Right lung (tissue), 10 donors: Measurements from ENCODE around the gene TLR3. TPM values are rescaled to one million over a fixed set of nuclear protein-coding genes. Genes with fewer than 3 reads are reported as not detected.
A peak's percentile ranks its signal among the peaks of the same experiment; 100 is the strongest.
"Not testable (repeated sequence)": the region's sequence is repeated elsewhere in the genome, so short reads cannot be mapped to it uniquely, and the experiment has no call there.

Source experiments
- DNase-seq, 2 donors: peaks; one replicate each; pipeline ENCODE4 v3.0.0-alpha.2; 2013
- long read RNA-seq, 8 donors: transcript quantifications; one replicate each; lab custom pipeline, GENCODE V29; 2026
- polyA plus RNA-seq, 5 donors: library from polyadenylated mRNA; unstranded; fragments of 120-200 nt; gene quantifications; one replicate each; pipeline versions ENCODE4 v1.2.1 to v1.2.3, GENCODE V29; 2013; ENCODE audit warnings: inconsistent platforms in 1 of 5, low replicate concordance in 1 of 5; ENCODE audit not compliant: insufficient read length in 5 of 5, insufficient read depth in 1 of 5

The TLR3 gene
- 10 to 100 TPM in 3 of 5 donors, 1 to 10 TPM in 2; 8.6 to 13.6 (median 13.1) TPM for polyA plus RNA-seq
- long read RNA-seq, donor 1: 0 reads
- long read RNA-seq, donor 2, full-length matches to known transcripts: 2 of 2 reads
- long read RNA-seq, donor 2, partial matches to known transcripts: 0 of 2 reads
- long read RNA-seq, donor 2, other reads (novel, unspliced or antisense): 0 of 2 reads
- long read RNA-seq, donor 3, full-length matches to known transcripts: 2 of 2 reads
- long read RNA-seq, donor 3, partial matches to known transcripts: 0 of 2 reads
- long read RNA-seq, donor 3, other reads (novel, unspliced or antisense): 0 of 2 reads
- long read RNA-seq, donor 4: 0 reads
- long read RNA-seq, donor 5, full-length matches to known transcripts: 2 of 7 reads
- long read RNA-seq, donor 5, partial matches to known transcripts: 5 of 7 reads
- long read RNA-seq, donor 5, other reads (novel, unspliced or antisense): 0 of 7 reads
- long read RNA-seq, donor 6, full-length matches to known transcripts: 2 of 2 reads
- long read RNA-seq, donor 6, partial matches to known transcripts: 0 of 2 reads
- long read RNA-seq, donor 6, other reads (novel, unspliced or antisense): 0 of 2 reads
- long read RNA-seq, donor 7: 0 reads
- long read RNA-seq, donor 8, partial matches to known transcripts: 0 of 1 reads
- long read RNA-seq, donor 8, other reads (novel, unspliced or antisense): 0 of 1 reads

GRCh38 chr4:186068581-186069348, at the start of gene TLR3:
Gene TLR3, plus strand, starts transcription at chr4:186069156. Its CDS starts 7,464 bp downstream, at chr4:186076620.
- DNase-seq: peak; percentile 53 to 61

- no peak for DNase-seq
Observed at GRCh38 chr4:186019269-186019668, 49.7 kb upstream of the TLR3 start.

- DNase-seq: no peak
Observed at GRCh38 chr4:186020106-186020792, 48.7 kb upstream of the TLR3 start.

- DNase-seq: no peak
Observed at GRCh38 chr4:186020793-186021407, 48.1 kb upstream of the TLR3 start.

GRCh38 chr4:186021461-186022167, 47.3 kb upstream of the TLR3 start:
- peak; percentile 45 to 52 for DNase-seq

- DNase-seq: no peak
Observed at GRCh38 chr4:186023975-186024374, 45.0 kb upstream of the TLR3 start.

- no peak for DNase-seq
Observed at GRCh38 chr4:186024637-186025407, 44.1 kb upstream of the TLR3 start.

GRCh38 chr4:186025408-186025690, 43.6 kb upstream of the TLR3 start:
- no peak for DNase-seq

GRCh38 chr4:186027405-186027804, 41.6 kb upstream of the TLR3 start:
- no peak for DNase-seq

- peak; percentile 92 to 93 for DNase-seq
Observed at GRCh38 chr4:186029571-186030398, 39.2 kb upstream of the TLR3 start.

- no peak for DNase-seq
Observed at GRCh38 chr4:186030399-186030775, 38.6 kb upstream of the TLR3 start.

- DNase-seq: no peak
Observed at GRCh38 chr4:186030795-186031194, 38.2 kb upstream of the TLR3 start.

GRCh38 chr4:186032259-186032658, 36.7 kb upstream of the TLR3 start:
- DNase-seq: no peak

GRCh38 chr4:186033027-186033426, 35.9 kb upstream of the TLR3 start:
- DNase-seq: no peak

- not testable (repeated sequence) for DNase-seq
Observed at GRCh38 chr4:186034613-186035012, 34.3 kb upstream of the TLR3 start.

- DNase-seq: no peak
Observed at GRCh38 chr4:186036976-186037581, 31.9 kb upstream of the TLR3 start.

GRCh38 chr4:186037692-186038658, 31.0 kb upstream of the TLR3 start:
- peak; percentile 78 to 86 for DNase-seq
